ENCODE results near the gene HOXC11. TPM values are rescaled to one million over a fixed set of nuclear protein-coding genes. Genes with fewer than 3 reads are reported as not detected.

The HOXC11 gene
- total RNA-seq, 1 experiment from 2014 or later = 1.0 TPM

DNA sequence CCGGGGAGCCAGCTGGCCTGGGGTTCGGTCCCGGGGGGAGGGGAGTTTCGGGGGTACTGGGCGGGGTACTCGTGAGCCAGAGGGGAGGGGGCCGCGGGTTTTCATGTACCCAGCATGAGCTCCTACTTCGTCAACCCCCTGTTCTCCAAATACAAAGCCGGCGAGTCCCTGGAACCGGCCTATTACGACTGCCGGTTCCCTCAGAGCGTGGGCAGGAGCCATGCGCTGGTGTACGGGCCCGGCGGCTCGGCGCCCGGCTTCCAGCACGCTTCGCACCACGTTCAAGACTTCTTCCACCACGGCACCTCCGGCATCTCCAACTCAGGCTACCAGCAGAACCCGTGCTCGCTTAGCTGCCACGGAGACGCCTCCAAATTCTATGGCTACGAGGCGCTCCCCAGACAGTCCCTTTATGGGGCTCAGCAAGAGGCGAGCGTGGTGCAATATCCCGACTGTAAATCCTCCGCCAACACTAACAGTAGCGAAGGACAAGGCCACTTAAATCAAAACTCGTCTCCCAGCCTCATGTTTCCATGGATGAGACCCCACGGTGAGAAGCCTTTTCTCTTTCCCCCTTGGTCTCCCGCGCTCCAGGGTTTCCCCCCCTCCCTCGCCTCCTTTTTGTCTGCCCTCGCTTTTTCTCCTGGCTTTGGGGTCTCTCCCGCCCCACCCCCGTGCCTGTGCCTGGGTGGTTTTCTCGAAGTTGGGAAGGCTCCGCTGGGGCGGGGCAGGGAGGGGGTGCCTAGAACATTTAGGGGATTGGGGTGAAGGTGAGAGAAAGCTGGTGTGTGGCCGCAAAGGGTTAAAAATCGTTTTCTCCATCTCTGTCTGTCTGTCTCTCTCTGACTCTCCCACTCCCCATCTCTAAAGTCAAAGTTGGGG, 36.5 kb downstream of the HOXC11 start:
- DNase-seq (ENCODE audit: low spot score) = no peak

GRCh38 chr12:54010053-54010971, 37.4 kb downstream of the HOXC11 start:
- DNase-seq (ENCODE audit: low spot score) = no peak

- no peak for DNase-seq (ENCODE audit: low spot score)
Observed at GRCh38 chr12:54010972-54011664, 38.2 kb downstream of the HOXC11 start.

GRCh38 chr12:54011665-54012532, 39.0 kb downstream of the HOXC11 start:
- DNase-seq (ENCODE audit: low spot score) = no peak

- DNase-seq (ENCODE audit: low spot score) = no peak
Observed at GRCh38 chr12:54012631-54013409, 39.9 kb downstream of the HOXC11 start.

- DNase-seq (ENCODE audit: low spot score) = no peak
Observed at GRCh38 chr12:54014377-54015017, 41.6 kb downstream of the HOXC11 start.

- DNase-seq (ENCODE audit: low spot score) = no peak
Observed at GRCh38 chr12:54015018-54015931, 42.3 kb downstream of the HOXC11 start.

GRCh38 chr12:54016051-54016450, 43.1 kb downstream of the HOXC11 start:
- no peak for DNase-seq (ENCODE audit: low spot score)

DNA sequence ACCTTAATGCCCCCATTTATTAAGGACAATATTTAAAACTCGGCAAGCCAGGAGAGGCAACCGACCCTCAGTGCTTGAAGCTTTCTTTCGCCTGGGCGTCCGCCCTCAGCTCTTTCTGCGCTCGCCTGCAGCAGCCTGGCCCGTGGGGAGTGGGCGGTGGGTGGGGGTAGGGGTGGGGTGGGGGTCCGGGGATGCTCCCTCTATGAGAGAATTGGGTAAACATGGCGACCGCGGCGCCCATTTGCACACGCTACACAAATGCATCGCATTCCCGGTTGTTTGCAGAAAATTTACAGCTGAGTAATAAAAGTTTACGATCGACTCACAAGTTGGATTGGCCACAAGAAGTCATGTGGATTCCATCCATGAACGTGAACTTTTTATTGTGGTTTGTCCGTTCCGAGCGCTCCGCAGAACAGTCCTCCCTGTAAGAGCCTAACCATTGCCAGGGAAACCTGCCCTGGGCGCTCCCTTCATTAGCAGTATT, 43.6 kb downstream of the HOXC11 start:
- peak; percentile 81 for DNase-seq (ENCODE audit: low spot score)

GRCh38 chr12:54017027-54017788, 44.3 kb downstream of the HOXC11 start:
- DNase-seq (ENCODE audit: low spot score) = no peak

- DNase-seq (ENCODE audit: low spot score) = peak; percentile 86
Observed at GRCh38 chr12:54017878-54018467, 45.0 kb downstream of the HOXC11 start.

- no peak for DNase-seq (ENCODE audit: low spot score)
Observed at GRCh38 chr12:54018468-54018984, 45.6 kb downstream of the HOXC11 start.

DNA sequence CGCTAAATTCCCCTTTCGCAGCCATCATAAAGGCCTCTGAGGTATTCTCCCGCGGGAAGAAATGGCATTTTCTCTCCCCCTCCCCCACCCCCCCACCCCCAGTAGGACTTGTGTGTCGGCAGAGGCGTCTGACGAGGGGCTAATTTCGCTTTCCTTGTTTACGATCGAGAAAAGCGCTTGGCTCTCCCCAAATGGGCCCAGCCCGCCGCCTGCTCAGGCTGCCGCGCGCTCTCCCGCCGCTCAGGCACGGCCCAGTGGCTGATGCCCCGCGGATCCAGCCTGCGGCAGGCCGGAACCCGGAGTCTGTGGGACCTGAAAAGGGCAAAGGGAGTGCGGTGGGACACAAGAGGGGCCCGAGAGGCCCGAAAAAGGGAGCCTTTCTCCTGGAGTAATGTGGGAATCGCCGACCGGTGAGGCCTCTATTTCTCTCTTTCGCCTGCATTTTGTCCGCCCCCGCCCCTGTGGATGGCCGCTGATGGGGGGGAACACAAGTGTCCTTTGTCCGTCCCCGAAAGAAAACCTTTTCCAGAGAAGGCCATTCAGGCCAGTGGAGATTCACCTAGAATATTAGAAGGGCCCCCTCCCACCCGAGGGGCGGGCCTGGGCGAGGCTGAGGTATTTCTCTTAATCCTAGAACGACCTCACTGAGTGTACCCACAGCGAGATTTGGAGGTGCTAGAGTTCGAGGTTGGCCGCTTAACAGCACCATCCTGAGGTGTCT, 46.3 kb downstream of the HOXC11 start:
- DNase-seq (ENCODE audit: low spot score) = no peak

GRCh38 chr12:54019924-54020590, 47.1 kb downstream of the HOXC11 start:
- DNase-seq (ENCODE audit: low spot score) = no peak

DNA sequence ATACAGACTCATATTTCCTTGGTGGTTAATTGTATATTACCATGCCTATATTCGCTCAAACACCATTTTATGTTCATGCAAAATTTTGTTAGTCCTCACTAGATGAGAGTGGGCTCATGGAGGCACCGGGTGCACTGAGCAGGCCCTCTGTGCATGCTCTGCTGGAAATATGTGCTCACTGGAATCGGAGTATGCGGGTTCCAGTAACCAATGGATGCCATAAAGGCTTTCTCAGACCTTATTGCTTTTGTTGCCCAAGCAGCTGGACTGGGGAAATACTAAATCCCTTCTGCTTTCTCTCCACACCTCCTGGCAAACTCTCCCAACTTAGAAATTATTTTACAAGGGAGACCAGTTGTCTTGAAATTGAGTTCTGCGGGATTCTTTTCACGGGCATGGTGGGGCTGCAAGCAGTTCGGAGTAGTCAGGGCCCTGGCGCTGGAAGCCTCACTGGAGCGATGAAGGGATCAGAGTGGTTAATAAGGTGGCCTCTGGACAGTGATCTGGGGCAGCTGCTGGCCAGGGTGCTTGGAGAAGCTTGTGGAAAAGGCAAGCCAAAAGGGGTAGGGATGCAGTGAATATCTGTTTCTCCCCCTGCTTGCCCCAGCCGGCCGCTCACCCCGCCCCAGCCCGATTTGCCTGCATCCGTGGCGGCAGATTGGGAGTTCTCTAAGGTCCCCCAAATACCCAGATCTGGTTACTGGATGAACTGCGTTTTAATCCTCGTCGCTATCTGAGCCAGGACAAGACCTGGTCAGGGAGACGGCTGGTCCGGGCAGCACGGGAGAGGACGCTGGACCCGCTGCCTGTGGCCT, 47.9 kb downstream of the HOXC11 start:
- DNase-seq (ENCODE audit: low spot score) = no peak
